GM21447 (cell line): ENCODE measurements around the gene ZIC3.

Source experiments
- ATAC-seq: cut with Tn5 transposase; IDR thresholded peaks from one replicate; pipeline ENCODE4 v1.9.1; 2021; ENCODE audit not compliant: unreplicated experiment

Gene ZIC3

DNA sequence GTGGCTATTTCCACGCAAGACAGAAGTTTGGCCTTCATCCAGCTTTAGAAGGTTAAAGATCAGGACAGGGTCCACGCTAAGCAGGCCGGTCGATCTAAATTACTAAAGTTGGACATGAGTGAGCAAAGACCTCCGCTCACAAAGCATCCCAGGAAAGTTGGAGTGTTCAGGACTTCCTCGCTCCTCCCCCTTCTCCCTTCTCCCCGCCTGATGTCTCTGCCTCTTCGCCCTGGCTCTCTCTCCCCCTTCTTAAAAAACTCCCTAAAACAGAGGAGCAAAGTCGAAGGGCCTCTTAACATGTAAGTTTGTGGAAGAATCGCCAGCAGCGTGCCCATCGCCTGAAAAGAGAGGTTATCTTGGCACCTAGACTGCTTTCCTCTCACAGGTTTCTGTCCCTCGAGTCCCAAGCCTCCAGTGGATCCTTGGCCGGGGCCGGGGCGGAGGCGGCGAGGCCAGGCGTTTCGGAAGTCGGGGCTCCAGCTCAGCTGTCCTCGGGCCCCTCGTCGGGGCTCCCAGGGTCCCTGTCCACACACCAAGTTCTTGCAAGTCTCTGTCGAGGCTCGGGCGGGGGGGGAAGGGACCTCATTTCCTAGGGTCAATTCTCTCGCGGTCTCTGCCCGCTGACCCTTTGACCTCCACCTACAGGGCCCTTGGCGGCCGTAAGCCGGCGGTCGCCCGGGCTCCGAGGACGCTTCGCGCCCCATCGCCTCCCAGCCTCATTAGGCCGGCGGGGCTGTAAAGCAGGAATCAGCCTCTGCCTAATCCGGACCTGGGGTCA lies 7.6 kb downstream of the ZIC3 start:
- ATAC-seq = no peak

DNA sequence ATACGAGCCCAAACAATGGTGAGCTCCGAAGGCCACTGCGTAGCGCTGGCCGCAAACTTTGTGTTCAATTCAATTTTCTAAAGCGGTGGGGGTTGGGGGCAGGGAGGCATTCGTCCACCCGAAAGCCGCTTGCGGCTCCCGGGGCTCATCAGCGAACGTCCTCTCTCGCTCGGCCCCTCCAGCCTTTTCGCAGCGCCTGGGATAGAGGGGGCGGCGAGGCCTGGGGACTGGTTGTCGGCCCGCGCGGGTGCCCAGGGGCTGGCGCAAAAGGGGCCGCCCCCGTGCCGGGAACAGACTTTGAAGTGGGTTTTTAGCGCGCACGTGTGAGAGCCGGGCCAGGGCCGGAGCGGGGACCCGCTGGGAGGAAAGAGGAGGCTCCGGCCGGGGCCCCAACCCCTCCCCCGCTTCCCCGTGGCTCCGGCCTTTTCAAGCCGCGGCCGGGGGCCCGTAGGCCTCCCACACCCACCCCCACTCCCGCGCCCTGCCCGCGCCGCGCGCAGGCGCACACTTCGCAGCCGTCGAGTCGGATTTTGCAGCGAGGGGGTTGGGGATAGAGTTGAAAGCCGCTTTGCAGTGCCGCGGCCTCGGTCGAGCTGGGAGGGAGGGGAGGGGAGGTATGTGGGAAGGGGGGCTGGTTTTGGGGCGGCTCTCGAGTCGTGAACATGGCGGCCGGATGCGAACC lies 8.3 kb downstream of the ZIC3 start:
- no peak for ATAC-seq

DNA sequence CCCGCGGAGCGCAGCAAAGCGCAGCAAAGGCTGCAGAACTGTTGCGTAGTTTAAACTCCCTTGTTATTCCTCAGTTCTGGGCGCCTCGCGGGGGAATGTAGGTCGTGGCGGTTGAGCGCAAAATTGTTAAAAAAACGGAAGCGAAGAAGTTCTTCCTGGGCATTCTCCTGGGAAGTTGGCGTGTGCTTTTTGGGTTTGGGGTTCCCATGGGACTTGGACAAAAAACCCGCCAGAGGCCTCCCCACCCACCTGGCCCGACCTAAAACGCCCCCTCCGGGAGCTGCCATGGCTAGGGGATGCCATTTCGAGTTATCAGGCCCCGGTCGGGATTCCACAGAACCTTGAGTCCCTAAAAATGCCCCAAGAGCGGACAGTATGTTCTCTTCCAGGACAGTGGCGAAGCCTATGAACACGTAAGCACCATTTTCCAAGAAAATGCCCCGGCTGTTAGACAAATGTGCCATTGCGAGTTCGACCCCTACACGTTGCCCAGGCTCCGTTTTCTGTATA lies 8.9 kb downstream of the ZIC3 start:
- no peak for ATAC-seq

DNA sequence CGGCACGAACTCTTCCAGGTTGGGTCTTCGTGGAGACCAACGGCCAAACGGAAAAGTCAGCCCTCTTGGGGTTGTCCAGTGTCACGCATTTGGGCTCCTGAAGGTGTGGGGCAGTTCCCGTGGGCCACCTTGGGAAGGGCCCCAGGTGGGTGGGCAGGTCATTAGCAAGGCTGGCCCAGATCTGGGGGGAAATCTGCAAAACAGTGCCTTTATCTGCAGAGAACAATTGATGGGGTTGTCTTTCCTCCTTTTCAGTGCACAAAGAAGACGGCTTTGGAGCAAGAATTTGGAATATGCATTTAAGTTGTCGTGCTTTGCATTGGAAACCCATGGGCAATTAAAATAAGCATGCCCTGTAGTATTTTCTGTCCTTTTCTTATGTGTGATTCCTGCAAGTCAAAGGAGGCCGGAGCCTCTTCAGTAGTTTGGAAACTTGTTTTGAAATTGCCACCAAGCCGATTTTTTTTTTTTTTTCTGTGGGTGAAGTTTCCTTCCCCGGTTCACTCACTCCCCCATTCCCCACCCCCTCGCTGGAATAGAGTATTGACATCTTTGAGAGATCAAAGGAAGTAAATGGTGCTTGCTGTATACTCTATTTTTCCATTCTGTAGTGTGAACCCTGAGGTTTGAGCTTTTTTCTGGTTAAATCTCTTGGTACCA lies 9.8 kb downstream of the ZIC3 start:
- ATAC-seq = no peak

DNA sequence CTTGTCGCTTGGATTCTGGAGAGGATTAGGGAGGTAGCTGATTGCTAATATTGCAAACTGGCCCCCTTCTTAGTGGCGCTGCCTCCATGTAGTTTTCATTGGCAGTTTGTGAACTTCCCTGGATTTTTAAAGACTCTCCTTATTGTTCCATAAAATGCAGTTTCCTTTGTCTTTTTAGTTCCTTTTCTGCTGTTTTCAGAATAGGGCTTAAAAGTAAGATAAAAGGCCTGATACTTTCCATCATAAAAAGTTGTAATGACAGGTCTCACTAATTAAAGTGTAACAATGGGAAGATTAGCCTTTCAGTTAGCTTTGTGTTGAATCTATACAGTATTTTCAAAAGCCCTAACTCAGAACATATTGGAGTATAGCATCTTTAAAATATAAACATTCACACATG lies 21.2 kb downstream of the ZIC3 start:
- ATAC-seq = no peak

DNA sequence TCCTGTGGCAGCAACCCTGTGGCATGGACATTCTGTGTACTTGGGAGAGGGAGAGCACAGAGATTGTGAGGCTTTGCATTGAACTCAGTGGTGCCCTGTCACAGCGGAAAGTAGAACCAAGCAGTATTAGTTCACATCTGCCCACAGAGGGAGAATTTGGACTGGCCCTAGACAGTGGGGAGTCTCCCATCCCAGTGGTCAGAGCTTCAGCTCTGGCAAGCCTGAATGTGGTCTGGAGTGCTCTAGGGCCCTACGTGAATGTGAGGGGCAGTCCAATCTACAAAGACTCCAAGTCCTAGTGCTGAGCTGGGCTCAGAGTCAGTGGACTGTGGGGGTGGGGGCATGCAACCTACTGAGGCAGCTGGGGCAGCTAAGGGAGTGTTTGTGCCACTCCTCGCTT lies 34.8 kb downstream of the ZIC3 start:
- no peak for ATAC-seq
